ENCODE data around the gene KYAT1. TPM values are rescaled to one million over a fixed set of nuclear protein-coding genes. Genes with fewer than 3 reads are reported as not detected.
"Not testable (repeated sequence)": the region's sequence is repeated elsewhere in the genome, so short reads cannot be mapped to it uniquely, and the experiment has no call there.

The KYAT1 gene
- total RNA-seq, 2 donors from 2014 or later, result 5.1 to 5.5 TPM

GRCh38 chr9:128851779-128852600, 29.8 kb downstream of the KYAT1 start:
- intact Hi-C loops (cut with DNase I); DNase-seq (ENCODE audit: low spot score): not testable (repeated sequence)

- intact Hi-C loops (cut with DNase I); DNase-seq (ENCODE audit: low spot score): not testable (repeated sequence)
Measured at GRCh38 chr9:128851024-128851423, 30.7 kb downstream of the KYAT1 start.

- intact Hi-C loops (cut with DNase I), result no loop called here
- no peak for DNase-seq (ENCODE audit: low spot score)
Measured at GRCh38 chr9:128847803-128848202, 33.9 kb downstream of the KYAT1 start.

GRCh38 chr9:128846680-128847030, 35.1 kb downstream of the KYAT1 start:
- intact Hi-C loops (cut with DNase I), result no loop called here
- peak; percentile 32 for DNase-seq (ENCODE audit: low spot score)

- intact Hi-C loops (cut with DNase I), result no loop called here
- peak; percentile 72 for DNase-seq (ENCODE audit: low spot score)
Measured at GRCh38 chr9:128845186-128845931, 36.4 kb downstream of the KYAT1 start.

- DNase-seq (ENCODE audit: low spot score); intact Hi-C loops (cut with DNase I): not testable (repeated sequence)
Measured at GRCh38 chr9:128843171-128843570, 38.6 kb downstream of the KYAT1 start.

- DNase-seq (ENCODE audit: low spot score), result no peak
- intact Hi-C loops (cut with DNase I), result no loop called here
Measured at GRCh38 chr9:128841694-128842492, 39.9 kb downstream of the KYAT1 start.

- DNase-seq (ENCODE audit: low spot score), result no peak
- intact Hi-C loops (cut with DNase I), result no loop called here
Measured at GRCh38 chr9:128840524-128840923, 41.2 kb downstream of the KYAT1 start.

GRCh38 chr9:128838338-128838737, 43.4 kb downstream of the KYAT1 start:
- DNase-seq (ENCODE audit: low spot score), result no peak
- intact Hi-C loops (cut with DNase I), result no loop called here

GRCh38 chr9:128836509-128837145, 45.1 kb downstream of the KYAT1 start:
- DNase-seq (ENCODE audit: low spot score), result no peak
- intact Hi-C loops (cut with DNase I), result no loop called here

- intact Hi-C loops (cut with DNase I), result no loop called here
Measured at GRCh38 chr9:128835246-128836210, 46.2 kb downstream of the KYAT1 start.

GRCh38 chr9:128833696-128834095, 48.1 kb downstream of the KYAT1 start:
- DNase-seq (ENCODE audit: low spot score), result no peak
- intact Hi-C loops (cut with DNase I), result no loop called here

More at GRCh38 chr9:128835246-128836210, 46.2 kb downstream of the KYAT1 start:
- DNase-seq (ENCODE audit: low spot score), result no peak

GRCh38 chr9:128829477-128830251, 52.1 kb downstream of the KYAT1 start, which contains the start of gene SPOUT1:
Gene SPOUT1 (minus strand): TSS chr9:128829794. CDS start chr9:128829780, 14 bp downstream.
- intact Hi-C loops (cut with DNase I), result no loop called here
- peak; percentile 97 for DNase-seq (ENCODE audit: low spot score)

- no peak for DNase-seq (ENCODE audit: low spot score)
- intact Hi-C loops (cut with DNase I), result no loop called here
Measured at GRCh38 chr9:128828719-128829452, 52.9 kb downstream of the KYAT1 start.

- intact Hi-C loops (cut with DNase I), result no loop called here
- DNase-seq (ENCODE audit: low spot score), result no peak
Measured at GRCh38 chr9:128828267-128828666, 53.5 kb downstream of the KYAT1 start.

- DNase-seq (ENCODE audit: low spot score), result no peak
- intact Hi-C loops (cut with DNase I), result no loop called here
Measured at GRCh38 chr9:128825923-128826700, 55.6 kb downstream of the KYAT1 start.

Measured in posterior vena cava (tissue), 2 donors.